MM.1S (cell line): ENCODE measurements around the gene NOSIP.

ENCODE experiments used
- DNase-seq: peaks from one replicate; pipeline ENCODE4 v3.0.0-alpha.2; 2015
- H2AFZ ChIP-seq: fragments of 300-600 bp; sonication (generic); 2 replicates; pipeline ENCODE4 v1.6.0; 2016; ENCODE audit warnings: antibody characterized with exemption, low read length
- H3F3A ChIP-seq: fragments of 300-600 bp; sonication (generic); 2 replicates; pipeline ENCODE4 v1.6.1; 2016; ENCODE audit warnings: mild to moderate bottlenecking, antibody characterized with exemption, low read length, moderate library complexity, mixed read lengths; ENCODE audit not compliant: insufficient read depth
- H3K27ac ChIP-seq: fragments of 300-600 bp; sonication (generic); 2 replicates; pipeline ENCODE4 v1.5.1; 2016; ENCODE audit warnings: mild to moderate bottlenecking, low read length
- H3K27me3 ChIP-seq: fragments of 300-600 bp; sonication (generic); replicated peaks from 2 replicates; pipeline ENCODE4 v1.6.0; 2016; ENCODE audit warnings: low read length; ENCODE audit not compliant: insufficient read depth
- H3K36me3 ChIP-seq: fragments of 300-600 bp; sonication (generic); replicated peaks from 2 replicates; pipeline ENCODE4 v1.6.1; 2016; ENCODE audit warnings: mild to moderate bottlenecking, low read length, mixed read lengths; ENCODE audit not compliant: insufficient read depth
- H3K4me1 ChIP-seq: fragments of 300-600 bp; sonication (generic); 2 replicates; pipeline ENCODE4 v1.6.1; 2016; ENCODE audit warnings: low read length, mixed read lengths
- H3K4me2 ChIP-seq: fragments of 300-600 bp; sonication (generic); 2 replicates; pipeline ENCODE4 v1.6.0; 2016; ENCODE audit warnings: low read depth, low read length
- H3K4me3 ChIP-seq: fragments of 300-600 bp; sonication (generic); 2 replicates; pipeline ENCODE4 v1.5.1; 2016; ENCODE audit warnings: low read length, mixed read lengths
- H3K79me2 ChIP-seq: fragments of 300-600 bp; sonication (generic); 2 replicates; pipeline ENCODE4 v1.6.1; 2016; ENCODE audit warnings: mixed run types, low read length, mixed read lengths
- H3K9ac ChIP-seq: fragments of 300-600 bp; sonication (generic); 2 replicates; pipeline ENCODE4 v1.6.1; 2016; ENCODE audit warnings: low read length, mixed read lengths
- H3K9me2 ChIP-seq: fragments of 300-600 bp; sonication (generic); replicated peaks from 2 replicates; pipeline ENCODE4 v1.6.1; 2016; ENCODE audit warnings: mild to moderate bottlenecking, low read length, mixed read lengths; ENCODE audit not compliant: insufficient read depth
- H3K9me3 ChIP-seq: fragments of 300-600 bp; sonication (generic); replicated peaks from 2 replicates; pipeline ENCODE4 v1.6.1; 2016; ENCODE audit warnings: mild to moderate bottlenecking, low read length, mixed read lengths; ENCODE audit not compliant: insufficient read depth
- H4K20me1 ChIP-seq: fragments of 300-600 bp; sonication (generic); 2 replicates; pipeline ENCODE4 v1.6.1; 2016; ENCODE audit warnings: mild to moderate bottlenecking, low read length, moderate library complexity, mixed read lengths; ENCODE audit not compliant: insufficient read depth
- EZH2 ChIP-seq: fragments of 300-600 bp; sonication (generic); optimal IDR thresholded peaks from 2 replicates; pipeline ENCODE3; 2017; ENCODE audit warnings: low read depth, mild to moderate bottlenecking, antibody characterized with exemption, low read length, mixed read lengths
- EZH2phosphoT487 ChIP-seq: fragments of 300-600 bp; sonication (generic); IDR thresholded peaks from 2 replicates; pipeline ENCODE4 v1.6.1; 2018; ENCODE audit warnings: antibody characterized with exemption, low read length
- TF ChIP-seq, protein P1 (sequence below): fragments of 300-600 bp; sonication (generic); IDR thresholded peaks from 2 replicates; pipeline ENCODE4 v1.5.1; 2016; ENCODE audit warnings: antibody characterized with exemption, low read length, mixed read lengths

Gene NOSIP

DNA sequence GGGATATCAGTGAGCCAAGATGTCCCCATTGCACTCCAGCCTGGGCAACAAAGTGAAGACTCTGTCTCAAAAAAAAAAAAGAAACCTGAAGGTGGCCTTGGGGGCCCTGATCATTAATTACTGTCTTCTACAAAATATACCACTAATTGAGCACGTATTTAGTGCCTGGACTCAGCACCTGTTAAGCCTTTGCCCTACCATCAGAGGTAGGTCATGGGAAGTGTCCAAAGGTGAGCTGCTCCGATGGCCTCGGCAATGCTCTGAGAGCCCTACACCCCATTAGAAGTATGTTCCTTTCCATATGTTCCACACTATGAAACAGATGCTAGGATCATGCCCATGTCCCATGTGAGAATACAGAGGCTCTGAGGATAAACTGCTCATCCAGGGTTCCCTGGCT is 20.9 kb downstream of the NOSIP start:
- Histone ChIP-seq H3K79me2 (peaks cover 5% of the 10 kb centered on the region; the same call in 1 of the 2 replicates), H3K36me3 (no peaks in the 10 kb centered on the region), H3K27ac (no peak overlapping the region)

GRCh38 chr19:49558591-49558990 is 21.8 kb downstream of the NOSIP start:
- DNase-seq = no peak
- Histone ChIP-seq H3F3A (no peaks in the 10 kb centered on the region), H3K9me3 (no peaks in the 10 kb centered on the region), H4K20me1 (no peaks in the 10 kb centered on the region), H3K4me2 (no peak overlapping the region), H3K9ac (no peak overlapping the region), H3K27me3 (no peaks in the 10 kb centered on the region), H3K4me1 (no peaks in the 10 kb centered on the region), H3K27ac (no peak overlapping the region), H3K4me3 (no peak overlapping the region), H3K79me2 (0 out of 2 replicates have a peak, but pooled peaks cover 5% of the 10 kb centered on the region), H3K36me3 (no peaks in the 10 kb centered on the region), H3K9me2 (no peaks in the 10 kb centered on the region), H2AFZ (no peak overlapping the region)
- TF ChIP-seq, protein P1, sequence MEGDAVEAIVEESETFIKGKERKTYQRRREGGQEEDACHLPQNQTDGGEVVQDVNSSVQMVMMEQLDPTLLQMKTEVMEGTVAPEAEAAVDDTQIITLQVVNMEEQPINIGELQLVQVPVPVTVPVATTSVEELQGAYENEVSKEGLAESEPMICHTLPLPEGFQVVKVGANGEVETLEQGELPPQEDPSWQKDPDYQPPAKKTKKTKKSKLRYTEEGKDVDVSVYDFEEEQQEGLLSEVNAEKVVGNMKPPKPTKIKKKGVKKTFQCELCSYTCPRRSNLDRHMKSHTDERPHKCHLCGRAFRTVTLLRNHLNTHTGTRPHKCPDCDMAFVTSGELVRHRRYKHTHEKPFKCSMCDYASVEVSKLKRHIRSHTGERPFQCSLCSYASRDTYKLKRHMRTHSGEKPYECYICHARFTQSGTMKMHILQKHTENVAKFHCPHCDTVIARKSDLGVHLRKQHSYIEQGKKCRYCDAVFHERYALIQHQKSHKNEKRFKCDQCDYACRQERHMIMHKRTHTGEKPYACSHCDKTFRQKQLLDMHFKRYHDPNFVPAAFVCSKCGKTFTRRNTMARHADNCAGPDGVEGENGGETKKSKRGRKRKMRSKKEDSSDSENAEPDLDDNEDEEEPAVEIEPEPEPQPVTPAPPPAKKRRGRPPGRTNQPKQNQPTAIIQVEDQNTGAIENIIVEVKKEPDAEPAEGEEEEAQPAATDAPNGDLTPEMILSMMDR = no peak
- TF ChIP-seq EZH2 (no peak), EZH2phosphoT487 (no peak)

More for the DNA sequence above, 20.9 kb downstream of the NOSIP start:
- Histone ChIP-seq H3K4me2 (no peak overlapping the region), H3K4me1 (no peaks in the 10 kb centered on the region), H3K9me3 (no peaks in the 10 kb centered on the region), H3F3A (no peaks in the 10 kb centered on the region), H3K9me2 (no peaks in the 10 kb centered on the region), H3K27me3 (no peaks in the 10 kb centered on the region), H2AFZ (no peak overlapping the region), H3K9ac (no peak overlapping the region), H4K20me1 (no peaks in the 10 kb centered on the region), H3K4me3 (no peak overlapping the region)
- no peak for DNase-seq
- no peak for TF ChIP-seq EZH2
- TF ChIP-seq, protein P1 = no peak
- no peak for TF ChIP-seq EZH2phosphoT487

DNA sequence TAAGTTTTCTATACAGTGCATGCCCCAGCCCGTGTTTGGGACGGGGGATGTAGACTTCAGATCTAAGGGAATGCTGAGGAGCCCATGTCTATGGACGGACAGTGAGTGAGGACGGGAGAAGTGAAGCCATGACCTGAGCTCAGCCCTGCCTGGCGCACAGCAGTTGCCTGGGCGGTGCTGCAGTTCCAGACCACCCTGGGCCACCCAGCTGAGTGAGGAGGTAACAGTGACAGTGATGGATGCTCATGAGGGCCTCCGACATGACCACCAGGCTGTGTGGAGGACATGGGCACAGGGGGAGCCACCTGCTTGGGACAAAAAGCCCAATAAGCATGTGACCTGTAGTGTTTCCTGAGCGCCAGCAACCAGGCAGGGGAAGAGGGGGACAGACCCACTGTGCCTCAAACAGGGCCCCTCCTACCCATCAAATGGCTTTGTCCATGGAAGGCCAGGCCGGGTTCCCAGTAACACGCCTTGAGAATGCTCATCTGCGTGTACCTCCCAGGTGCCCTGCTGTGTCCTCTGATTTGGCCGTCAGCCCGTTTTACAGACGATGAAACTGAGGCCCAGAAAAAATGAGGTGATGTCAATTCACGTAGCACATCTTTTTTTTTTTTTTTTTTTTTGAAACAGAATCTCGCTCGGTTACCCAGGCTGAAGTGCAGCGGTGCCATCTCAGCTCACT is 22.6 kb downstream of the NOSIP start:
- Histone ChIP-seq H2AFZ (no peak overlapping the region), H3K36me3 (no peaks in the 10 kb centered on the region), H3K27ac (no peak overlapping the region)

More for the DNA sequence above, 22.6 kb downstream of the NOSIP start:
- Histone ChIP-seq H3K79me2 (0 out of 2 replicates have a peak, but pooled peaks cover 5% of the 10 kb centered on the region), H3K4me3 (no peak overlapping the region), H3K9ac (no peak overlapping the region), H3K4me2 (no peak overlapping the region), H4K20me1 (no peaks in the 10 kb centered on the region), H3K9me2 (no peaks in the 10 kb centered on the region), H3K27me3 (no peaks in the 10 kb centered on the region), H3K9me3 (no peaks in the 10 kb centered on the region), H3F3A (no peaks in the 10 kb centered on the region), H3K4me1 (no peaks in the 10 kb centered on the region)
- no peak for DNase-seq
- TF ChIP-seq, protein P1 = no peak
- TF ChIP-seq EZH2phosphoT487 (no peak), EZH2 (no peak)
